Ovary (tissue), 3 donors: Measurements from ENCODE around the gene IL18R1.

Experiments used
- CTCF ChIP-seq, 3 donors: fragments of 450-650 bp in 2 of 3; fragments of 200-600 bp in 1 of 3; IDR thresholded peaks; one replicate each; pipeline versions ENCODE4 v1.5.1 to v1.8.0; 2016 to 2022; ENCODE audit warnings: antibody characterized with exemption in 3 of 3, mild to moderate bottlenecking in 1 of 3
- POLR2A ChIP-seq: fragments of 450-650 bp; IDR thresholded peaks from one replicate; pipeline ENCODE4 v1.6.1; 2017; ENCODE audit warnings: antibody characterized with exemption, mild to moderate bottlenecking, moderate library complexity
- donor health status: DM: no; HTN: no; CAD: no.

GRCh38 chr2:102336502-102336945 lies 19.1 kb upstream of the IL18R1 start:
- TF ChIP-seq CTCF (IDR thresholded peaks at IDR 0.05) (no peak), POLR2A (no peak)
